ENCODE data around the gene SLCO4A1.

GRCh38 chr20:62682912-62683517 lies 40.7 kb downstream of the SLCO4A1 start:
- TF ChIP-seq CTCF (IDR thresholded peaks at IDR 0.05): no peak
- no peak for TF ChIP-seq POLR2A (IDR thresholded peaks at IDR 0.05)

Data from uterus (tissue), 2 donors.